ENCODE data around the gene CXCL8.
"Not testable (repeated sequence)": the region's sequence is repeated elsewhere in the genome, so short reads cannot be mapped to it uniquely, and the experiment has no call there.

The CXCL8 gene

GRCh38 chr4:73740353-73740778 is at the start of gene CXCL8:
Gene CXCL8 (plus strand): TSS chr4:73740569. CDS start chr4:73740659, 90 bp downstream.
- no peak for DNase-seq

GRCh38 chr4:73691201-73691600 is 49.2 kb upstream of the CXCL8 start:
- not testable (repeated sequence) for DNase-seq

- no peak for DNase-seq
These were observed 48.6 kb upstream of the CXCL8 start for GRCh38 chr4:73691759-73692158.

GRCh38 chr4:73692254-73692653 is 48.1 kb upstream of the CXCL8 start:
- DNase-seq, result no peak

- DNase-seq, result no peak
These were observed 47.7 kb upstream of the CXCL8 start for GRCh38 chr4:73692701-73693100.

- DNase-seq, result no peak
These were observed 46.6 kb upstream of the CXCL8 start for GRCh38 chr4:73693811-73694210.

- no peak for DNase-seq
These were observed 42.2 kb upstream of the CXCL8 start for GRCh38 chr4:73698217-73698616.

- DNase-seq, result no peak
These were observed 39.3 kb upstream of the CXCL8 start for GRCh38 chr4:73701116-73701515.

- DNase-seq, result no peak
These were observed 37.5 kb upstream of the CXCL8 start for GRCh38 chr4:73702796-73703287.

GRCh38 chr4:73703320-73703719 is 37.0 kb upstream of the CXCL8 start:
- no peak for DNase-seq

GRCh38 chr4:73704314-73705055 is 35.9 kb upstream of the CXCL8 start:
- no peak for DNase-seq

- no peak for DNase-seq
These were observed 35.3 kb upstream of the CXCL8 start for GRCh38 chr4:73705056-73705432.

GRCh38 chr4:73705721-73706120 is 34.6 kb upstream of the CXCL8 start:
- no peak for DNase-seq

GRCh38 chr4:73706811-73707210 is 33.6 kb upstream of the CXCL8 start:
- no peak for DNase-seq

GRCh38 chr4:73707269-73707875 is 33.0 kb upstream of the CXCL8 start:
- DNase-seq, result no peak

- no peak for DNase-seq
These were observed 32.3 kb upstream of the CXCL8 start for GRCh38 chr4:73707918-73708577.

- DNase-seq, result no peak
These were observed 30.8 kb upstream of the CXCL8 start for GRCh38 chr4:73709451-73710033.

GRCh38 chr4:73710094-73710493 is 30.3 kb upstream of the CXCL8 start:
- DNase-seq, result no peak

GRCh38 chr4:73711989-73712388 is 28.4 kb upstream of the CXCL8 start:
- DNase-seq, result no peak

GRCh38 chr4:73713650-73714049 is 26.7 kb upstream of the CXCL8 start:
- DNase-seq, result no peak

GRCh38 chr4:73714647-73715046 is 25.7 kb upstream of the CXCL8 start:
- no peak for DNase-seq

- DNase-seq, result no peak
These were observed 24.7 kb upstream of the CXCL8 start for GRCh38 chr4:73715659-73716058.
